NCI-H1417 (cell line): ENCODE results near the gene CXCL9.
"Not testable (repeated sequence)": the region's sequence is repeated elsewhere in the genome, so short reads cannot be mapped to it uniquely, and the experiment has no call there.

Experiments
- DNase-seq, 3 experiments: peaks; one replicate each; lab custom pipeline; 2025; lab: John Stamatoyannopoulos, UW

Gene CXCL9

DNA sequence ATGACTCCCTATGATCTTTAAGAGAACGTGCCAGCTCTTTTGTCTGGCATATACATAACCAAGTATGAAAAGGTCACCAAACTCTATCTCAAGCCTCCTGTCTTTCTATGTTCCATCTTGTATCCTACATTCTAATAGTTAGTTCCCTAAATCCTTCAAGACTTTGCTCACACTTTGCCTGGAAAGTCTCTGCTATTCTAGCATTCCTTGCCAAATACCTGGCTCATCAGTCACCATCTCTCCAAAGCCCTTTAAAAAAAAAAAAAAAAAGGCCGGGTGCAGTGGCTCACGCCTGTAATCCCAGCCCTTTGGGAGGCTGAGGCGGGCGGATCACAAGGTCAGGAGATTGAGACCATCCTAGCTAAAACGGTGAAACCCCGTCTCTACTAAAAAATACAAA lies 48.8 kb downstream of the CXCL9 start:
- not testable (repeated sequence) for DNase-seq

DNA sequence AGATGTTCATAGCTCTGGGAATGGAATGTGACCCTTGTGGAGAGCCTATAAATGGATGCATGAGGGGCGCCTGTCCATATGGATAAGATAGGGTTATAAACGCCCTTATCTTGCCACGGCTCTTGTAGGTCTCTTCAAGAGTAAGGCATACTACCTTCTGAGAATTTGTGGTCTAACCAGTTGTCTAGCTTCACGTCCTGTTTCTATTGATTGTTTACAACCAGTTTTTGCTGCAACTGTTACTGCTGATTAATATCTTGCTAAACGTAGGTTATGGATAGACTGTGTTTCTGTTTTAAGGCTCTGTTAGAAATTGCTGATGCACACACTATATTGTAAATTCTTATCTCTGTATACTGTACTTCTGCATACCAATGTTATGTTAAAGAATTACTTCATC lies 52.5 kb downstream of the CXCL9 start:
- DNase-seq = not testable (repeated sequence)

DNA sequence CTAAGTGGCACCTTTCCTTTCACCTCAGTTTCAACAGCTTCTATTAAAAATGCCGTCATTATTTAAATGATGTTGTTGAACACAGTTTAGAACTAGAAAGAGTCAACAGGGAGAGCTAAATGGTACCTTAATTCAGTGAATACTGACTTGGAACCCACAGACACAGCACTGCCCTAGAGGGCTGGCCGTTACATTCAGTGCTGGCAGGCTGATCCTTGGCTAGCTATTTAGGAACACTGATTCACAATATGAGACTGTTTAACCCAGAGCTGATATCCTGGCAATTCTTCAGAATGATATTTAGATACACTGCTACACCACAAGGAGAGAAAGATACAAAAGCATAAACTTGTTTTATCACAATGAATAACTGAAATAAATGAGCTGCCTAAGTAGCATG lies 53.8 kb downstream of the CXCL9 start:
- no peak for DNase-seq
